ENCODE data around the gene ITFG1.

DNA sequence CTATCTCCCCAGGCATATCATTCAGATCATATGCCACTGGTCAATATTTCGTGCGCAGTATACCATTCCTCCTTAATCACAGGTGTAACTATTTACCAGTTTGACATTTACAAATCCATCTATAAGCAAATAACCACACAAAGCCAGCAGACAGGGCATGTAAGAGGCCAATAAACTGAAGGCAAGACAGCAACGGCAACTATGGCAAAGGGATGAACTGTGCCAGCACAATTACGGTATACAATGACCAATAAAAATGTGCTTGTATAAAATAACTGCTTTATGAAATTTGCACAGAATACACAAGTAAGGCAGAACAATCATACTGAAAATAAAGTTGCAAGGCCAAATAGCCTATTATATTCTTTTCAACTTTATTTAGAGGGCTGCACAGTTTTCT, 326.3 kb downstream of the ITFG1 start:
- TF ChIP-seq, protein P1, sequence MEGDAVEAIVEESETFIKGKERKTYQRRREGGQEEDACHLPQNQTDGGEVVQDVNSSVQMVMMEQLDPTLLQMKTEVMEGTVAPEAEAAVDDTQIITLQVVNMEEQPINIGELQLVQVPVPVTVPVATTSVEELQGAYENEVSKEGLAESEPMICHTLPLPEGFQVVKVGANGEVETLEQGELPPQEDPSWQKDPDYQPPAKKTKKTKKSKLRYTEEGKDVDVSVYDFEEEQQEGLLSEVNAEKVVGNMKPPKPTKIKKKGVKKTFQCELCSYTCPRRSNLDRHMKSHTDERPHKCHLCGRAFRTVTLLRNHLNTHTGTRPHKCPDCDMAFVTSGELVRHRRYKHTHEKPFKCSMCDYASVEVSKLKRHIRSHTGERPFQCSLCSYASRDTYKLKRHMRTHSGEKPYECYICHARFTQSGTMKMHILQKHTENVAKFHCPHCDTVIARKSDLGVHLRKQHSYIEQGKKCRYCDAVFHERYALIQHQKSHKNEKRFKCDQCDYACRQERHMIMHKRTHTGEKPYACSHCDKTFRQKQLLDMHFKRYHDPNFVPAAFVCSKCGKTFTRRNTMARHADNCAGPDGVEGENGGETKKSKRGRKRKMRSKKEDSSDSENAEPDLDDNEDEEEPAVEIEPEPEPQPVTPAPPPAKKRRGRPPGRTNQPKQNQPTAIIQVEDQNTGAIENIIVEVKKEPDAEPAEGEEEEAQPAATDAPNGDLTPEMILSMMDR (IDR thresholded peaks at IDR 0.05) = no peak
- TF ChIP-seq POLR2A (IDR thresholded peaks at IDR 0.05) = no peak

Data from heart left ventricle (tissue), 13 donors.